OCI-LY1 (cell line): Measurements from ENCODE around the gene C22orf23.
"Not testable (repeated sequence)": the region's sequence is repeated elsewhere in the genome, so short reads cannot be mapped to it uniquely, and the experiment has no call there.

Experiments used
- EZH2 ChIP-seq: fragments of 200-600 bp; sonication (generic), shearing (Covaris generic); IDR thresholded peaks from 2 replicates; pipeline ENCODE4 v1.8.0; 2017; ENCODE audit warnings: borderline replicate concordance, mixed run types, mild to moderate bottlenecking, antibody characterized with exemption, low read length, moderate library complexity, mixed read lengths
- TF ChIP-seq, protein P1 (sequence below): fragments of 200-600 bp; sonication (generic), shearing (Covaris generic); IDR thresholded peaks from 2 replicates; pipeline ENCODE4 v1.5.1; 2017; ENCODE audit warnings: mild to moderate bottlenecking, antibody characterized with exemption, low read length, moderate library complexity, mixed read lengths

DNA sequence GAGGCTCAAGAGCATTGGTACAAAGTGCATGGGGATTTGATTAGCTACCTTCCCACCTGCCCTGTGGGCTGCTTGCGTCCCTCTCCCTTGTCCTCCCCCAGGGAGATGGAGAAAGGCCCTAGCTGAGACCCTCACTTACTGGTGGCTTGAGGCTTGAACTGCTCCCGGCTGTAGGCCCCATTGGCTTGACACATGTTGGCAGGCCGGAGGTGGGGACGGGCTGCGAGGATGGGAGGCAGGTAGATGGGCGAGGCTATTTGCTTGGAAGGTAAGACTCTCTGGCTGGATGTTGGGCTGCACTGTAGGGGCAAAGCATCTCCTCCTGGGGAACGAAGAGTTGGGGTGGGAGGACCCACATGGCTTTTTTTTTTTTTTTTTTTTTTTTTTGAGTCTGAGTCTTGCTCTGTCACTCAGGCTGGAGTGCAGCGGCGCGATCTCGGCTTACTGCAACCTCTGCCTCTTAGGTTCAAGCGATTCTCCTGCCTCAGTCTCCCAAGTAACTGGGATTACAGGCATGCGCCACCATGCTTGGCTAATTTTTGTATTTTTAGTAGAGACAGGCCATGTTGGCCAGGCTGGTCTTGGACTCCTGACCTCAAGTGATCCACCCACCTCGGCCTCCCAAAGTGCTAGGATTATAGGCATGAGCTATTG lies 6.1 kb downstream of the C22orf23 start:
- TF ChIP-seq, protein P1, sequence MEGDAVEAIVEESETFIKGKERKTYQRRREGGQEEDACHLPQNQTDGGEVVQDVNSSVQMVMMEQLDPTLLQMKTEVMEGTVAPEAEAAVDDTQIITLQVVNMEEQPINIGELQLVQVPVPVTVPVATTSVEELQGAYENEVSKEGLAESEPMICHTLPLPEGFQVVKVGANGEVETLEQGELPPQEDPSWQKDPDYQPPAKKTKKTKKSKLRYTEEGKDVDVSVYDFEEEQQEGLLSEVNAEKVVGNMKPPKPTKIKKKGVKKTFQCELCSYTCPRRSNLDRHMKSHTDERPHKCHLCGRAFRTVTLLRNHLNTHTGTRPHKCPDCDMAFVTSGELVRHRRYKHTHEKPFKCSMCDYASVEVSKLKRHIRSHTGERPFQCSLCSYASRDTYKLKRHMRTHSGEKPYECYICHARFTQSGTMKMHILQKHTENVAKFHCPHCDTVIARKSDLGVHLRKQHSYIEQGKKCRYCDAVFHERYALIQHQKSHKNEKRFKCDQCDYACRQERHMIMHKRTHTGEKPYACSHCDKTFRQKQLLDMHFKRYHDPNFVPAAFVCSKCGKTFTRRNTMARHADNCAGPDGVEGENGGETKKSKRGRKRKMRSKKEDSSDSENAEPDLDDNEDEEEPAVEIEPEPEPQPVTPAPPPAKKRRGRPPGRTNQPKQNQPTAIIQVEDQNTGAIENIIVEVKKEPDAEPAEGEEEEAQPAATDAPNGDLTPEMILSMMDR: not testable (repeated sequence)
- TF ChIP-seq EZH2: not testable (repeated sequence)
